ENCODE results near the gene EXOC4.

Gene EXOC4

GRCh38 chr7:133815611-133816210 is 562.8 kb downstream of the EXOC4 start:
- no peak overlapping the region for H3K4me3 ChIP-seq (ENCODE audit: low read depth, low read length)
- no peak for DNase-seq (ENCODE audit: low read depth)
- in situ Hi-C loops (cut with HindIII; ENCODE audit: low sequenced_read_pairs): no loop called here
- TF ChIP-seq, protein P1, sequence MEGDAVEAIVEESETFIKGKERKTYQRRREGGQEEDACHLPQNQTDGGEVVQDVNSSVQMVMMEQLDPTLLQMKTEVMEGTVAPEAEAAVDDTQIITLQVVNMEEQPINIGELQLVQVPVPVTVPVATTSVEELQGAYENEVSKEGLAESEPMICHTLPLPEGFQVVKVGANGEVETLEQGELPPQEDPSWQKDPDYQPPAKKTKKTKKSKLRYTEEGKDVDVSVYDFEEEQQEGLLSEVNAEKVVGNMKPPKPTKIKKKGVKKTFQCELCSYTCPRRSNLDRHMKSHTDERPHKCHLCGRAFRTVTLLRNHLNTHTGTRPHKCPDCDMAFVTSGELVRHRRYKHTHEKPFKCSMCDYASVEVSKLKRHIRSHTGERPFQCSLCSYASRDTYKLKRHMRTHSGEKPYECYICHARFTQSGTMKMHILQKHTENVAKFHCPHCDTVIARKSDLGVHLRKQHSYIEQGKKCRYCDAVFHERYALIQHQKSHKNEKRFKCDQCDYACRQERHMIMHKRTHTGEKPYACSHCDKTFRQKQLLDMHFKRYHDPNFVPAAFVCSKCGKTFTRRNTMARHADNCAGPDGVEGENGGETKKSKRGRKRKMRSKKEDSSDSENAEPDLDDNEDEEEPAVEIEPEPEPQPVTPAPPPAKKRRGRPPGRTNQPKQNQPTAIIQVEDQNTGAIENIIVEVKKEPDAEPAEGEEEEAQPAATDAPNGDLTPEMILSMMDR (IDR thresholded peaks at IDR 0.05; ENCODE audit: low read depth, low read length, missing control alignments): no peak

DNA sequence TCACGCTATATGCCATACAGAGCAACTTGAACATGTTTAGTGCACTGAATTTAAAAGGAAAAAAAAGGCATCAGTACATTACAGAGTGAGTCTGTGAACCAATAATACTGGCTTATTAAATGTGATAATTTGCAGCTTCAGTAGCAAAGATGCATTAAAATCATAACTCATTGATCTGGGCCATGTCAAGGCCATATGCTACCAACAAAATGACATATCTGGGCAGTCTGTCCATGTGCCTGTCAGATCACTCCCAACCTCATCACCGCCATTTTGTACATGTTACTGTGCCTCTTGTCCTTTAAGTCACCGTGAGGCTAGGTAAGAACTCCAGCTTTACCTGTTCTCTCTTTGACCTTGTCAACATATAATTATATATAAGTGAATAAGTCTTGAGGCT is 566.8 kb downstream of the EXOC4 start:
- TF ChIP-seq, protein P1 (IDR thresholded peaks at IDR 0.05; ENCODE audit: low read depth, low read length, missing control alignments): no peak
- in situ Hi-C loops (cut with HindIII; ENCODE audit: low sequenced_read_pairs): no loop called here

DNA sequence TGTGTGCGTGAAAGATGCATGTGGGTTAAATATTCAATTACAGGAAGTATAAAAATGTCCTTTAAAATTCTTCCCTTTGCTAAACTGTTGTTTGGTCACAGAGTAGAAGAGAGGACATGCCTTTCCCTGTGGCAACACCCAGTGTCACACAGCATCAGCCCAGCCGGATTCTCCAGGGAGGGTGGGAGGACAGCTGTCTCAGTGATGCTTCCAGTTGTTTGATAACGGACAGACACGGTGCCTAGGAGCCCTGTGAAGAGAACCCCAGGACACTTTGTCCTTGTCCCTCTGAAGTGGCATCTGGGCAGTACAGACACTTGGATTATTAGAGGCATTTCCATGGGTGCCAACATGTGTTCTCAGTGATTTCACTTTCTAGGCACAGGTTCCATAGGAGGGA is 567.7 kb downstream of the EXOC4 start:
- no peak for DNase-seq (ENCODE audit: low read depth)

More for the DNA sequence above, 566.8 kb downstream of the EXOC4 start:
- H3K4me3 ChIP-seq (ENCODE audit: low read depth, low read length): no peak overlapping the region
- no peak for DNase-seq (ENCODE audit: low read depth)

GRCh38 chr7:133821171-133821570 is 568.3 kb downstream of the EXOC4 start:
- TF ChIP-seq, protein P1 (IDR thresholded peaks at IDR 0.05; ENCODE audit: low read depth, low read length, missing control alignments): no peak
- in situ Hi-C loops (cut with HindIII; ENCODE audit: low sequenced_read_pairs): no loop called here
- DNase-seq (ENCODE audit: low read depth): no peak
- no peak overlapping the region for H3K4me3 ChIP-seq (ENCODE audit: low read depth, low read length)

More for the DNA sequence above, 567.7 kb downstream of the EXOC4 start:
- in situ Hi-C loops (cut with HindIII; ENCODE audit: low sequenced_read_pairs): no loop called here
- H3K4me3 ChIP-seq (ENCODE audit: low read depth, low read length): no peak overlapping the region
- TF ChIP-seq, protein P1 (IDR thresholded peaks at IDR 0.05; ENCODE audit: low read depth, low read length, missing control alignments): no peak

DNA sequence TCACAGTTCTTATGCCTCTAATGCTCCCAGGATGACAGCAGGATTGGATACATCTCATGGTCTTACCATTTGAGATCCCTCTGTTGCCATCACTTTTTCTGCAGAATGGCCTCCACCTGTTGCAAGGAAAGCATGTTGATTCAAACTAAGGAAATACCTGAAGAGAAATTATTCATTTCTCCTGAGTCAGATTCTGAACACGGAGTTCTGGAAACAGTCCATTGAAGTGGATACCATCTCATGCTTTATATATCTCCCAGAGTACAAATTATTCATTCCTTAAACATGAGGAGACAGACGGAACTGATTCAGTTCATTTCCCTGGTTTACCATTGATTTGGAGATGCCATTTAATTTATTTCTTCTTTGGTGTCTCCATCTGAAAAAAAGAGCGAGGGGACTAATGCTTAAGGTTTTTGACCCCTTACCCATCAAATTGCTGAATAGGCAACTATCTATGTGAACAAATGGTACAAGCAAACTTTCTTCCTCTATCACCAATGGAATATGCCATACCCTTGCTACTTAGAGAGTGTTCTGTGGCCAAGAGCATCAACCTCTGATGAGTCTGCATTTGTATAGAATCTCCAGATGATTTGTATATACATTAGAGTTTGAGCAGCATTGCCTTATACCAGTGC is 569.2 kb downstream of the EXOC4 start:
- in situ Hi-C loops (cut with HindIII; ENCODE audit: low sequenced_read_pairs): no loop called here
- DNase-seq (ENCODE audit: low read depth): no peak
- H3K4me3 ChIP-seq (ENCODE audit: low read depth, low read length): no peak overlapping the region
- TF ChIP-seq, protein P1 (IDR thresholded peaks at IDR 0.05; ENCODE audit: low read depth, low read length, missing control alignments): no peak

DNA sequence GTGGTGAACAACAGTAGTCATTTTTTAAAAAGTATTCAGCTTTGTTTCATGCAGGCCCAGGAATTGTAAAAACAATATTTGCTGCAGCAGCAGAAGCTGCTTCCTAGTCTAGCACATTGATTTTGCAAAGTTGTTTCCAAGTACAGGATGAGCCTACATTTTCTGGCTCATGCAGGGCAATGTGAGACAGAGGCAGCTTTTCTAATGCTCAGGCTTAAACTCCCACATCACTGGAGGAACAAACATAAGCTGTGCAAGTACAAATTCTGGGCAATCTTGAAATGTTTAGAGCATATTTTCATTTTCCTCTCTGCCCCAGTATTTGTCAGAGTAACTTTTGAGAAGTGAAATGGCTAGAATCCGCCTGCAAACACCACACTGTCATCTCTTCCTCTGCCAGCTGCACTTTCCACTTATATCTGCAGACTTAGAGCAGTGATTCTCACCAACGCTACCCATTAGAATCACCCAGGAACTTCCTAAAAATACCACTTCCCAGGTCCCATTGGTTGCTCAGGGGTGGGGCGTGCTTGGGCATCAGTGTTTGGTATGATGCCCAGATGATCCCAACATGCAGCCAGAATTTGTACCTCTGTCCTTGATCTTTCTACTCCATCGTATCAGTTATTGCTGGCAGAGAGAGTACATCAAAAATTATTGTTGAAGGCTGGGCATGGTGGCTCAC is 570.1 kb downstream of the EXOC4 start:
- TF ChIP-seq, protein P1 (IDR thresholded peaks at IDR 0.05; ENCODE audit: low read depth, low read length, missing control alignments): no peak
- no peak for DNase-seq (ENCODE audit: low read depth)
- no peak overlapping the region for H3K4me3 ChIP-seq (ENCODE audit: low read depth, low read length)
- in situ Hi-C loops (cut with HindIII; ENCODE audit: low sequenced_read_pairs): no loop called here

Data from astrocyte of the cerebellum (primary cell).